ENCODE measurements around the gene CHMP4B. TPM values are rescaled to one million over a fixed set of nuclear protein-coding genes. Genes with fewer than 3 reads are reported as not detected.

Gene CHMP4B
- polyA plus RNA-seq, 4 donors = 112 to 218 (median 173) TPM

- WGBS, 3 donors = 47 to 63% (median 48%) methylated on average over 4 of the region's 4 CpGs
- Histone ChIP-seq H3K4me3 (ENCODE audit: low read depth in 1 of 3, low read length in 3 of 3) (no peak overlapping the region), H3K4me1 (ENCODE audit: control insufficient read depth in 3 of 3, insufficient read depth in 2 of 3, low read depth in 1 of 3, low read length in 2 of 3) (peaks cover 0 to 12% (median 3%) of the 10 kb centered on the region in 3 donors), H3K9me3 (ENCODE audit: control insufficient read depth in 2 of 2, insufficient read depth in 1 of 2, low read depth in 1 of 2, low read length in 1 of 2) (no peaks in the 10 kb centered on the region), H3K36me3 (ENCODE audit: control insufficient read depth in 3 of 3, insufficient read depth in 2 of 3, low read depth in 1 of 3, low read length in 3 of 3) (no peaks in the 10 kb centered on the region), H3K27me3 (ENCODE audit: control insufficient read depth in 3 of 3, insufficient read depth in 3 of 3, low read length in 3 of 3) (no peaks in the 10 kb centered on the region), H3K27ac (ENCODE audit: low read depth in 1 of 3, low read length in 2 of 3) (no peak overlapping the region)
- DNase-seq = peak in 1 of 2 donors; percentile 70
- no peak for FAIRE-seq
Measured at GRCh38 chr20:33798444-33798843, 12.7 kb upstream of the CHMP4B start.

DNA sequence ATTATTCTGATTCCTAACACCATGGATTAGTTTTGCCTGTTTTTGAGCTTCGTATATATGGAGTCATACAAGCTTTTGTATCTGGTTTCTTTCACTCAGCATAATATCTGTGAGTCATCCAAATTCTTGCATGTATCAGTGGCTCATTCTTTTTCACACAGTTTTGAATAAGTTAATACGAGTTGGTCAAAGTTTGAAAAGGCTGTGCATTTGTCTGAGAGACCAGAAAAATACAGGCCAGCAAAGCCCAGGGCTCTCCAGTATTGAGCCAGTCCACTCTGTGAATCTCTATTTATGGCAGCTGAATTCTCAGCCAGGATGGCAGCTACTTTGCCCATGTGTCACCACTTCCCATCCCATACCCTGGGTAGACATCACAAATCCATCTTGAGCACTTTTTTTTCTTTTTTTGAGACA is 7.2 kb upstream of the CHMP4B start:
- Histone ChIP-seq H3K27me3 (ENCODE audit: control insufficient read depth in 3 of 3, insufficient read depth in 3 of 3, low read length in 3 of 3) (no peaks in the 10 kb centered on the region), H3K9me3 (ENCODE audit: control insufficient read depth in 2 of 2, insufficient read depth in 1 of 2, low read depth in 1 of 2, low read length in 1 of 2) (no peaks in the 10 kb centered on the region), H3K27ac (ENCODE audit: low read depth in 1 of 3, low read length in 2 of 3) (no peak overlapping the region), H3K4me1 (ENCODE audit: control insufficient read depth in 3 of 3, insufficient read depth in 2 of 3, low read depth in 1 of 3, low read length in 2 of 3) (no peaks in the 10 kb centered on the region), H3K36me3 (ENCODE audit: control insufficient read depth in 3 of 3, insufficient read depth in 2 of 3, low read depth in 1 of 3, low read length in 3 of 3) (no peaks in the 10 kb centered on the region), H3K4me3 (ENCODE audit: low read depth in 1 of 3, low read length in 3 of 3) (no peak overlapping the region)
- FAIRE-seq (no peak), DNase-seq (no peak)
- WGBS, 3 donors = 68 to 72% (median 71%) methylated on average over 2 of the region's 2 CpGs

GRCh38 chr20:33808388-33808787 is 2.8 kb upstream of the CHMP4B start:
- no peaks in the 10 kb centered on the region for H3K27me3 ChIP-seq (ENCODE audit: control insufficient read depth in 3 of 3, insufficient read depth in 3 of 3, low read length in 3 of 3)
- WGBS, 3 donors = 92 to 97% (median 96%) methylated on average over 3 of the region's 3 CpGs
- H3K4me1 ChIP-seq (ENCODE audit: control insufficient read depth in 3 of 3, insufficient read depth in 2 of 3, low read depth in 1 of 3, low read length in 2 of 3) = peaks cover 4 to 12% (median 6%) of the 10 kb centered on the region in 3 donors
- H3K9me3 ChIP-seq (ENCODE audit: control insufficient read depth in 2 of 2, insufficient read depth in 1 of 2, low read depth in 1 of 2, low read length in 1 of 2) = no peaks in the 10 kb centered on the region
- H3K4me3 ChIP-seq (ENCODE audit: low read depth in 1 of 3, low read length in 3 of 3) = no peak overlapping the region
- H3K36me3 ChIP-seq (ENCODE audit: control insufficient read depth in 3 of 3, insufficient read depth in 2 of 3, low read depth in 1 of 3, low read length in 3 of 3) = no peaks in the 10 kb centered on the region
- no peak overlapping the region for H3K27ac ChIP-seq (ENCODE audit: low read depth in 1 of 3, low read length in 2 of 3)
- DNase-seq = no peak
- FAIRE-seq = no peak

GRCh38 chr20:33810259-33810658 is 889 bp upstream of the CHMP4B start:
- FAIRE-seq (no peak), DNase-seq (no peak)
- H3K9me3 ChIP-seq (ENCODE audit: control insufficient read depth in 2 of 2, insufficient read depth in 1 of 2, low read depth in 1 of 2, low read length in 1 of 2) = no peaks in the 10 kb centered on the region
- no peak overlapping the region for H3K27ac ChIP-seq (ENCODE audit: low read depth in 1 of 3, low read length in 2 of 3)
- H3K27me3 ChIP-seq (ENCODE audit: control insufficient read depth in 3 of 3, insufficient read depth in 3 of 3, low read length in 3 of 3) = no peaks in the 10 kb centered on the region
- peaks cover 6 to 31% (median 13%) of the 10 kb centered on the region in 3 donors for H3K4me1 ChIP-seq (ENCODE audit: control insufficient read depth in 3 of 3, insufficient read depth in 2 of 3, low read depth in 1 of 3, low read length in 2 of 3)
- H3K4me3 ChIP-seq (ENCODE audit: low read depth in 1 of 3, low read length in 3 of 3) = no peak overlapping the region
- 38 to 56% (median 48%) methylated on average over 5 of the region's 5 CpGs for WGBS, 3 donors
- H3K36me3 ChIP-seq (ENCODE audit: control insufficient read depth in 3 of 3, insufficient read depth in 2 of 3, low read depth in 1 of 3, low read length in 3 of 3) = no peaks in the 10 kb centered on the region

- FAIRE-seq = no peak
- Histone ChIP-seq H3K36me3 (ENCODE audit: control insufficient read depth in 3 of 3, insufficient read depth in 2 of 3, low read depth in 1 of 3, low read length in 3 of 3) (peaks cover 0 to 2% (median 0%) of the 10 kb centered on the region in 3 donors), H3K27ac (ENCODE audit: low read depth in 1 of 3, low read length in 2 of 3) (peak overlapping the region; percentile 90 to 100 (median 92)), H3K9me3 (ENCODE audit: control insufficient read depth in 2 of 2, insufficient read depth in 1 of 2, low read depth in 1 of 2, low read length in 1 of 2) (no peaks in the 10 kb centered on the region), H3K4me3 (ENCODE audit: low read depth in 1 of 3, low read length in 3 of 3) (peak overlapping the region; percentile 66 to 87 (median 82)), H3K27me3 (ENCODE audit: control insufficient read depth in 3 of 3, insufficient read depth in 3 of 3, low read length in 3 of 3) (no peaks in the 10 kb centered on the region), H3K4me1 (ENCODE audit: control insufficient read depth in 3 of 3, insufficient read depth in 2 of 3, low read depth in 1 of 3, low read length in 2 of 3) (peaks cover 8 to 34% (median 14%) of the 10 kb centered on the region in 3 donors)
- DNase-seq = peak in 1 of 2 donors; percentile 55
- WGBS, 3 donors = 0 to 2% (median 0%) methylated on average over 11 to 12 of the region's 12 CpGs
Measured at GRCh38 chr20:33811776-33812151, 616 bp downstream of the CHMP4B start.

GRCh38 chr20:33812152-33812849 is 1.2 kb downstream of the CHMP4B start:
- H3K36me3 ChIP-seq (ENCODE audit: control insufficient read depth in 3 of 3, insufficient read depth in 2 of 3, low read depth in 1 of 3, low read length in 3 of 3) = peaks cover 0 to 2% (median 0%) of the 10 kb centered on the region in 3 donors
- no peaks in the 10 kb centered on the region for H3K9me3 ChIP-seq (ENCODE audit: control insufficient read depth in 2 of 2, insufficient read depth in 1 of 2, low read depth in 1 of 2, low read length in 1 of 2)
- H3K4me1 ChIP-seq (ENCODE audit: control insufficient read depth in 3 of 3, insufficient read depth in 2 of 3, low read depth in 1 of 3, low read length in 2 of 3) = peaks cover 8 to 34% (median 17%) of the 10 kb centered on the region in 3 donors
- 2 to 4% (median 2%) methylated on average over 14 of the region's 14 CpGs for WGBS, 3 donors
- FAIRE-seq = no peak
- H3K27ac ChIP-seq (ENCODE audit: low read depth in 1 of 3, low read length in 2 of 3) = peak overlapping the region; percentile 90 to 100 (median 92)
- no peaks in the 10 kb centered on the region for H3K27me3 ChIP-seq (ENCODE audit: control insufficient read depth in 3 of 3, insufficient read depth in 3 of 3, low read length in 3 of 3)
- H3K4me3 ChIP-seq (ENCODE audit: low read depth in 1 of 3, low read length in 3 of 3) = peak overlapping the region; percentile 66 to 87 (median 82)
- DNase-seq = peak; percentile 73 to 76

GRCh38 chr20:33812908-33813462 is 1.8 kb downstream of the CHMP4B start:
- peak overlapping the region; percentile 90 to 100 (median 92) for H3K27ac ChIP-seq (ENCODE audit: low read depth in 1 of 3, low read length in 2 of 3)
- H3K4me3 ChIP-seq (ENCODE audit: low read depth in 1 of 3, low read length in 3 of 3) = peak overlapping the region in 2 of 3 donors; percentile 66 to 82
- WGBS, 3 donors = 10 to 23% (median 19%) methylated on average over 10 of the region's 10 CpGs
- H3K4me1 ChIP-seq (ENCODE audit: control insufficient read depth in 3 of 3, insufficient read depth in 2 of 3, low read depth in 1 of 3, low read length in 2 of 3) = peaks cover 12 to 34% (median 18%) of the 10 kb centered on the region in 3 donors
- DNase-seq (peak; percentile 79 to 82), FAIRE-seq (no peak)
- H3K36me3 ChIP-seq (ENCODE audit: control insufficient read depth in 3 of 3, insufficient read depth in 2 of 3, low read depth in 1 of 3, low read length in 3 of 3) = peaks cover 0 to 4% (median 3%) of the 10 kb centered on the region in 3 donors
- no peaks in the 10 kb centered on the region for H3K27me3 ChIP-seq (ENCODE audit: control insufficient read depth in 3 of 3, insufficient read depth in 3 of 3, low read length in 3 of 3)
- no peaks in the 10 kb centered on the region for H3K9me3 ChIP-seq (ENCODE audit: control insufficient read depth in 2 of 2, insufficient read depth in 1 of 2, low read depth in 1 of 2, low read length in 1 of 2)

GRCh38 chr20:33814238-33814712 is 3.1 kb downstream of the CHMP4B start:
- FAIRE-seq = no peak
- Histone ChIP-seq H3K9me3 (ENCODE audit: control insufficient read depth in 2 of 2, insufficient read depth in 1 of 2, low read depth in 1 of 2, low read length in 1 of 2) (no peaks in the 10 kb centered on the region), H3K4me1 (ENCODE audit: control insufficient read depth in 3 of 3, insufficient read depth in 2 of 3, low read depth in 1 of 3, low read length in 2 of 3) (peaks cover 16 to 34% (median 23%) of the 10 kb centered on the region in 3 donors), H3K4me3 (ENCODE audit: low read depth in 1 of 3, low read length in 3 of 3) (peak overlapping the region in 1 of 3 donors; percentile 66), H3K36me3 (ENCODE audit: control insufficient read depth in 3 of 3, insufficient read depth in 2 of 3, low read depth in 1 of 3, low read length in 3 of 3) (peaks cover 0 to 5% (median 4%) of the 10 kb centered on the region in 3 donors), H3K27me3 (ENCODE audit: control insufficient read depth in 3 of 3, insufficient read depth in 3 of 3, low read length in 3 of 3) (no peaks in the 10 kb centered on the region), H3K27ac (ENCODE audit: low read depth in 1 of 3, low read length in 2 of 3) (peak overlapping the region; percentile 60 to 77 (median 75))
- 13 to 40% (median 24%) methylated on average over 5 of the region's 5 CpGs for WGBS, 3 donors
- DNase-seq = peak; percentile 75 to 86

Data from small intestine (tissue), 7 donors.